GDM1 (cell line): Measurements from ENCODE around the gene DENND4A.
"Not testable (repeated sequence)": the region's sequence is repeated elsewhere in the genome, so short reads cannot be mapped to it uniquely, and the experiment has no call there.

Source experiments
- DNase-seq: peaks from one replicate; lab custom pipeline; 2025; lab: John Stamatoyannopoulos, UW

Gene DENND4A

DNA sequence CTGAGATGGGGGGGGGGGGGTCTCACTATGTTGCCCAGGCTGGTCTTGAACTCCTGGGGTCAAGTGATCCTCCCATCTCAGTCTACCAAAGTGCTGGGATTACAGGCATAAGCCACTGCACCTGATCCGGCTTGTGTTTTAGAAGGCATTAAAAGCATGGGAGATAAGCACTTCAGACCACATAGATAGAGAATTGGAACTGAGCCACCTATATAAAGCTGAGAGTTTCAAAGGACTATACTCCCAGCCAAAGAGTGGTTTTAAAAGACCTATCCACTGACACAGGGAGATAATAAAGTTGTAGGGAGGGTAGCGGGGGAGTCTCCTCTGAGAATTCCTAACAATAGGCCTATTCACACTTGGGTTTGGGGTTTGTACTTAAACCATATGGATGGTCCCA is 34.8 kb downstream of the DENND4A start:
- no peak for DNase-seq

DNA sequence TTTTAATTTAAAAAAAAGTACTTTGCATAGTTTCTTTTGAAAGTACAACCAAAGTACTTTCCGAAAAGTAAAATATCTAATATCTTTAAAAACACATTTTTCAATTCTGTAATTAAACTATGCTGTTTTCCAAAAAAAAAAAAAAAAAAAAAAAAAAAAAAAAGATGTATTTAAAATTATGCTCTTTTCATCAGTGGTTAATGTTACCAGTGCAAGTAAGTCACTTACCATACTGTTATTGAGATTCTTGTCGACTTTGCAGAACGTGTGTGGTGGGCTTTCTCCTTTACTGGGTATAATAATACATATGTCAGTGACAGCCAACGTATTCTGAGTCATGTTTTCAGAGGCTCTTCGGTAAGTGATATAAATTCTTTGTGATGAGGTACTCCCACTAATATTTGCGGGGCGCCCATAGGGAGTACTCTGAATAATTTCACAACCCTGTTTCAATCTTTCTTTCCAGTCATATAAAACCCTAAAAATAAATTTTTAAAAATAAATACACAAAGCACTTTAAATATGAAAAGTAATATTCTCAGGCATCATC is 39.9 kb downstream of the DENND4A start:
- no peak for DNase-seq

DNA sequence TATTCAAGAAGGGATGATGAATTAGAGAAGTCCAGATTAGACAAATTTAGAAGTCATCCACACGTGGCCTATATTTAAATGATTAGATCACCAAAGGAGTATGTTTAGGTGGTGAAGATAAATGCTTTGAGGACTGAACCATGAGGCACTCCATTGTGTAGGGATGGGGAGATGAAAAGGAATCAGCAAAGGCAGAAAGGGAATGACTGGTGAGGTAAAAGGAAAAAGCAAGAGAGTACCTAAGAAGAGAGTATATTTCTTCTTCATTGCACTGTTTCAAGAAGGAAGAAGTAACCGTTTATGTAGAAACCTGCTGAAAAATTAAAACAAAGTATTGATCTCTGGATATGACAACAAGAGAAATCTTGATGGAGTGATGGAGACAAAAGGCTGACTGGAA is 40.7 kb downstream of the DENND4A start:
- DNase-seq: no peak

DNA sequence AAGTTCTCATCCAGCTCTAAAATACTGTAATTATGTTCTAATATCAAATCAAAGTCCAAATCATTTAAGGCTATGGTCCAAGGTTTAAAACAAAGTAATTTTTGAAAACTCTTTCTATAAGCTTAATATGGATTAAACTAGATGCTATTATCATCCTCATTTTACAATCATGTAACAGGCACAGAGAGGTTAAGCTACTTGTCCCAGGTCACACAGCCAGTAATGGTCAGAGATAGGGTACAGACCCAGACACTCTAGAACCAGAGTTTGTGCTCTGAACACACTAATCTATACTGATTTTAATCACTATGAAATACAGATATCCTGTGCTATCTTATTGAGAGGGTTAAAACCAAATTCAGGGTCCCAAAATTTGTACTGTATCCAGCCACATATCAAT is 44.8 kb downstream of the DENND4A start:
- DNase-seq: no peak

DNA sequence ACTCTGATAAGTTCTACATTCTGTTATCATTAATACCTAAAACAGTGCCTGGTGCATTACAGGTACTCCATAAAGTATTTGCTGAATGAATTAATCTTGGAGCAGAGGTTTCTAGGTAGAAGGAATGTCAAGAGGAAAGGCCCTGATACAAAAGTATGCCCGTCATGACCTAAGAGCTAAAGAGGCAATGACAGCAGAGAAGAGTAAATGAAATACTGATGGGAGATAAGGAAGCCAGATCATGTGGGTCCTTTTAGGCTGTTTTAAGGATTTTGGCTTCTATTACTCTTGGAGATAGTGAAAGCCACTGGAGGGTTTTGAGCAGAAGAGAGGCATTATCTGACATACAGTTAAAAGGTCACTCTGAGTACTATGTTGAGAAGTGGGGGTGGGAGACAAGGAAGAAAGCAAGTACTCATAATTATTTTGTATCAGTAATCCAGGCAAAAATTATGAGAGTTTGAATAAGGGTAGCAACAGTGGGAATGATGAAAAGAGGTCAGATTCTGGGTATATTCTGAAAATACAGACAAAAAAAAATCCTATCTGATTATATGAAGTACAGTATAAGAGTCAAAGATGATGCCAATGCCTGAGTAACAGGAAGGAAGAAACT is 48.3 kb downstream of the DENND4A start:
- DNase-seq: no peak

DNA sequence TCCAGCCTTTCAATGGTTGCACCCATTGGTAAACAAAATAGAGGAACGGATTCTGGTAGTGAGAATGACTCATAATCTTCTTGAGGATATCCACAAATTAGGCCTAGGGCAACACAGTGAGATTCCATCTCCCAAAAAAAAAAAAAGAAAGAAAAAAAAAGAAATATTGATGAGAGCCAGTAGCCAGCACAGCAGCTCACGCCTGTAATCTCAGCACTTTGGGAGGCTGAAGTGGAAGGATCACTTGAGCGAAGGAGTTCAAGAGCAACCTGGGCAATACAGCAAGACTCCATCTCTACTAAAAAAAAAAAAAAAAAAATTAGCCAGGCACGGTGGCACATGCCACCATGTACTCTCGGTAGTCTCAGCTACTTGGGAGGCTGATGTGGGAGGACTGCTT is 51.9 kb downstream of the DENND4A start:
- DNase-seq: no peak

DNA sequence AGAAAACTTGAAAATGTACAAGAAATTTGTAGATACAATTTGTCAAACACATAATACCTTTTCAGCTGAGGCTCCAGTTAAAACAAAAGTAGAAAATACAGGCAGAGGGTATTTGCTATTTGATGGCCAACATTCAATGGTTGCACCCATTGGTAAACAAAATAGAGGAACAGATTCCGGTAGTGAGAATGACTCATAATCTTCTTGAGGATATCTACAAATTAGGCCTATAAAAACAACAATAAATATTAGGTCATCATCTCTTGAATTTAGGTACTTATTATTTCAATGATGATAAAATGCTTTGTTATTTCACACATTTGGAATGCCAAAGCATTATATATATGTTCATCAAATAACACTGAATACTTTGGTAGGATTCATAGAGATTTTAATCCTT is 53.4 kb downstream of the DENND4A start:
- DNase-seq: no peak

DNA sequence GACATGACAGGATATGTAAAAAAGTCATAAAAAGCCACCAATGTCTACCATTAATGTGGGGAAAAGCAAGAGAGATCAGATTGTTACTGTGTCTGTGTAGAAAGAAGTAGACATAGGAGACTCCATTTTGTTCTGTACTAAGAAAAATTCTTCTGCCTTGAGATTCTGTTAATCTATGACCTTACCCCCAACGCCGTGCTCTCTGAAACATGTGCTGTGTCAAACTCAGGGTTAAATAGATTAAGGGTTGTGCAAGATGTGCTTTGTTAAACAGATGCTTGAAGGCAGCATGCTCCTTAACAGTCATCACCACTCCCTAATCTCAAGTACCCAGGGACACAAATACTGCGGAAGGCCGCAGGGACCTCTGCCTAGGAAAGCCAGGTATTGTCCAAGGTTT is 58.5 kb downstream of the DENND4A start:
- not testable (repeated sequence) for DNase-seq

DNA sequence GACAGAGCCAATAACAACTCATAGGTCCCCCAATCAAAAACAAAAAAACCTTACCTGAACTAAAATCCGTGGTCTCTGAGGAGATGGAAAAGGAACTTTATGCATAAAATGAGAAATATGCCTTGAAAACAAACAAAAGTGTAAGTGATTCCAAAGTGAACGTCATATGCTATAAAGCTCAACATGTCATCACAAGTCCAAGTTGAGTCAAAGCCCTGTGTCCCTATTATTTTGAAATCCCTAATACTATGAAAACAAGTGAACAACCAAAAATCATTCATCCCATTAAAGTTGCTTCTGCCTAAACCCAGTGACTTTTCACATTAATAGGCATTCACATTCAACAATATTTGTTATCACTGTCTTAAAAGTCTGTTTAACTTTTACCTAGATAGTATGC is 59.4 kb downstream of the DENND4A start:
- DNase-seq: no peak

DNA sequence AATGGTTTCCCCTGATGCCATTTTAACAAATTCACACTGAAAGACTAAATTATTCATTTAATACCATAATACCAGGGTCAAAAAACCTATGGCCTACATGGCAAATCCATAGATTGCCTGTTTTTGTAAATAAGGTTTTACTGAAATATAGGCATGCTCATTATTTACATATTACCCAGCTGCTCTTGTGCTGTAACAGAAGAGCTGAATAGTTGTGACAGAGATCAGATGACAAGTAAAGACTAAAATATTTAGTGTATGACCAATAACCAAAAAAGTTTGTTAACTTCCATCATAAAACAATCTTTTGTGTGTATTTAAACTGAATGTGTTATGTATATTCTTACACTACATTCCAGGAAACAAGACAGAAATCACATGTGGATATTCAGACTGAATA is 60.2 kb downstream of the DENND4A start:
- no peak for DNase-seq

DNA sequence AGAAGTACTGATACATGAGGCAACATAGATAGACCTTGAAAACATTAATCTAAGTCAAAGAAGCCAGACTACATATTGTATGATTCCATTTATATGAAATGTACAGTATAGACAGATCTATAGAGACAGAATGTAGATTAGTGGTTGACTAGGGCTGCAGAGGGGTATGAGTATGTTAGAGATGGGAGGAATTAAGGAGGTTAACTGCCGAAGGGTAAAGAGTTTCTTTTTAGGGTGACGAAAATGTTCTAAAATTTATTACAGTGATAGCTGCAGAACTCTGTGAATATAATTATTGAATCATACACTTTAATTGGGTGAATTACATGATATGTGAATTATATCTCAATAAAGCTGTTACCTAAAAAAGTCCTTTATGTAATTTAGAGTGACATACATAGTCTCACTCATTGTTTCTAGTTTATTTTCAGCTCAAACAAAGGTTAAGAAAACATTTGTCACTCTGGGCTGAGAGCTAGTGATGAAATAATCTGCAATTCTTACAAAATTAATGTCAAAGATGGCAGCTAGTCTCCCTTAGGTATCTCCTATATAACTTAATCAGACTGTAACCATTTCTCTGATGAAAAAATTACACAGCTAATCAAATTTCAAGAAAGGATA is 61.4 kb downstream of the DENND4A start:
- no peak for DNase-seq

DNA sequence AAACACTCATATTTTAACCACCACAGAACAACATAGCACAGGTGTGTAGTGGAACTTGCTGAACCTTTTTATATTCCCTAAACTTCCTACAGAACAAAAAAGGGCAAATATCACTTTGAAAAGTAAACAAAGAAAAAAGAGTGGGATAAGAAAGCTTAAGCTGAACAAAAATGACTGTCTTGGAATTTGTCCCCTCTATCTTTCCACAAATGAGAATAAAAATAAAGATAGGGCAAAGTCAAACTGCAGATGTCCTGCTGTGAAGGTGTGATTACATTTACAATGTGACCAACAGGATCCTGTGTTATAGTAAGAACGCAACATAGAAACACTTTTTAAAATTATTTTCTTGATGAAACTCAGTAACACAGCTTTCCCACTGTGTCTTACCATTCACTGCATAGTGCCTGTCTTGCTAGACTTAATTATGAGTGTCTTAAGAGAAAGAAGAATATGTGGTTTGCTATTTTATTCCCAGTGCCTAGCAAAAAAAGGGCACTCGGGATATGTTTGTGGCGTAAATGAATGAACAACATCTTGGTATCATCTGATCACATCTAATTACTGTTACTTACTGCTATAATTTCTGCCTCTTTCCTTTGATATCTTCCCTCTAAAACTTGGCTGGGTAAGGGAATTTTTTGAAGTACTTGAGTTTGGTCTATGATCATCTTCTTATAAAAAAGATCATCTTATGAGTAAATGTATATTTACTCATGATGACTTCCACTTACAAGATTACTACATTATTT is 67.5 kb downstream of the DENND4A start:
- DNase-seq: no peak

DNA sequence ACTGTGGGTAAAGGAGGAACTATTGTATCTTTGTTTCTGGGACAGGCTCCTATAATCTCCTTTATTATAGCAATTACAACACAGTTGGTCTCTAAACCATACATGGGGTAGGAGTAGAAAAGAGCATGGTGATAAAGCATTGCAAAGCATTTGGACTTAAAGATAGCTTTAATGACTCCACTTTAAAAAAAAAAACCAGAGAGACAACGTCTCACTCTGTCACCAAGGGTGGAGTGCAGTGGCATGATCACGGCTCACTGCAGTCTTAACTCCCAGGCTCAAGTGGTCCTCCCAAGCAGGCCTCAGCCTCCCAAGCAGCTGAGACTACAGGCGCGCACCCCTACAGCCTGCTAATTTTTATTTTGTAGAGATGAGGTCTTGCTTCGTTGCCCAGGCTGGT is 68.2 kb downstream of the DENND4A start:
- DNase-seq: no peak

DNA sequence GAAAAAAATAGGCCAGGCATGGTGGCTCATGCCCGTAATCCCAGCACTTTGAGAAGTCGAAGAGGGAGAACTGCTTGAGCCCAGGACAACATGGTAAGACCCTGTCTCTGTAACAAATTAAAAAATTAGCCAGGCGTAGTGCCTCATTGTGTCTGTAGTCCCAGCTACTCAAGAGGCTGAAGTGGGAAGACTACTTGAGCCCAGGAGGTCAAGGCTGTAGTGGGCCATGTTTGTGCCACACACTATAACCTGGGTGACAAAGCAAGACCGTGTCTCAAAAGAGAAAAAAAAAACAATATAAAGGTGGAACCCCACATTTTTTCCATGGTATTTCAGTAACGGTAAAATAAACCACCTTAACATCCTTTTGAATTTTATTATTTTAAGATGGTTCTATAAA is 69.9 kb downstream of the DENND4A start:
- no peak for DNase-seq

DNA sequence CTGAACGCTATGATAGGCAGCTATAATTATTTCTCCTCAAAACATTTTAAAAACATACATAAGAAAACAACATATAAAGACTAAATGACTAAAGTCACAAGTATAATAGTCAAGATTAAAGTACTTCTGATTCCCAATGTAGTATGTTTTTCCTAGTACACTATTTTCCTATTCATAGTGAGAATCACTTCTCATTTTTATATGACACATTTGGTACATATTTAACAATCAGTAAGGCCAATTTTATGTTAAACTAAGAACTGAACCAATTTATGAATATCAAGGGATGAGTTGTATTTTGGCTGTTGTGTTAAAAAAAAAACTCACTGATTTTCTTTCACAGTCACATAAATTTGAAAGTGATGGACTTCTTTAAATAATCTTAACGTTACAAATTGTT is 79.7 kb downstream of the DENND4A start:
- DNase-seq: no peak

DNA sequence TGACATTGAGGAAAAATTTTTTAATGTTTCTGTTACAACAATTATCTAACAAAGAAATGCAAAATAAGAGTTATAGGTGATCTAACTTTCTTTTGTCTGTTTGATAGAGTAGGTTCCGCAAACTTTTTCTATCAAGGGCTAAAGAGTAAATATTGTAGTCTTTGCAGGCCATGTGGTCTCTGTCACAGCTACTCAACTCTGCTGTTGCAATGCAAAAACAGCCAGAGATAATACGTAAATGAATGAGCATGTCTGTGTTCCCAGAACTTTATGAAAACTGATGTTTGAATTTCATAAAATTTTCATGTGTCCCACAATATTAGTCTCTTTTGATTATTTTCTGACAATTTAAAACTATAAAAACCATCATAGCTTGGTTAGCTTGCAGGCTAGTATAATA is 97.0 kb downstream of the DENND4A start:
- no peak for DNase-seq

DNA sequence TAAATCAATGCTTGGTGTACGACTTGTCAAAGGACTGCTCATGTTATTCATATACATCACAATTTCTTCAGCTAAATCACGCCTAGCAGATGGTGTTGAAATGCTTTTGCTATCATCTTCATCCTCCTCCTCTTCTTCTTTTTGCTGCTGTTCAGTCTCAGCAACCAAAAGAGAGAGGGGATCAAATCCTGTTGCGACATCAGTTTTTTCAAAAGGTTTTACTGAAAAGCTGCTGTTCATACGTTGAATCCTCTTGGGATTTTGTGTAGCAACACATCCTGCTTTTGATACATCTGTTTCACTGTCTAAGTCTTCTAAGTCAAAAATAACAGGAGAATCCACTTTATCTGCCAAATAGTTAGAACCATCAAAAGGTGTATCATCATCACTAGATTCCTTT is 101.3 kb downstream of the DENND4A start:
- no peak for DNase-seq

DNA sequence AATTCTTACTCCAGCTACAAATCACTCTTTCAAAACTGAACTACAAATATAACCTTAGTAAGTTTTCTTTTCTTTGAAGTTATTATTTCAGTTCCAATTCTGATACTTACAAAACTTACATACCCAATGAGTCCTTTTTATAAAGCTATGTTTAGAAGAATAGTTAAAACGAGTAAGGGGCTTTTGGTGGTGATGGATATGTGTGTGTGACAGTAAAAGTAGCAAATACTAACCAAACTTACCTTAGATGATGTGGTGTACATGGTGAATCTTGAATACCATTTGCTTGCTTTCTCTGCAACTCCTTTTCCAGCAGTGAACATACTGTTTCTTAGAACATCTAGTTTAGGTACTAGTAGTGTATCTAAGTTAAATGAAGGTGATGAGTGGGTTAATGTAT is 101.9 kb downstream of the DENND4A start:
- DNase-seq: no peak

DNA sequence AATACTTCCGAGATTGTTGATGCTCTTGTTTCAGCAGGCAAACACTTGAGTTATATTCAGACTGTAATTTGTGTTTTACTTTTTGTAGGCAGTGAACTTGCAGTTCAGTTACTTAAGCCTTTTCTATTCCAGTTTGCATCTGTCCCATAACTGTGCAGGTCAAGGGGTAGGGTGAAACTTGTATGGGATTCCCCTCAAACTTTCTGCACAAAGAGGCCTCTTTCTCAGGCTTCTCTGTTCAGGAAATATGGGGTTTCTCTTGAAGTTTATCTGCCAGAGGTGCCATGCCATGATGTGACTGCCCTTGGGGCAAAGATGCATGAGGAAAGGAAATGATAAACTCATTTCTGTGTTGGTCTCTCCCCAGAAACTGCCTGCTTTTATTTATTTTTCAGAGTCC is 103.6 kb downstream of the DENND4A start:
- no peak for DNase-seq

DNA sequence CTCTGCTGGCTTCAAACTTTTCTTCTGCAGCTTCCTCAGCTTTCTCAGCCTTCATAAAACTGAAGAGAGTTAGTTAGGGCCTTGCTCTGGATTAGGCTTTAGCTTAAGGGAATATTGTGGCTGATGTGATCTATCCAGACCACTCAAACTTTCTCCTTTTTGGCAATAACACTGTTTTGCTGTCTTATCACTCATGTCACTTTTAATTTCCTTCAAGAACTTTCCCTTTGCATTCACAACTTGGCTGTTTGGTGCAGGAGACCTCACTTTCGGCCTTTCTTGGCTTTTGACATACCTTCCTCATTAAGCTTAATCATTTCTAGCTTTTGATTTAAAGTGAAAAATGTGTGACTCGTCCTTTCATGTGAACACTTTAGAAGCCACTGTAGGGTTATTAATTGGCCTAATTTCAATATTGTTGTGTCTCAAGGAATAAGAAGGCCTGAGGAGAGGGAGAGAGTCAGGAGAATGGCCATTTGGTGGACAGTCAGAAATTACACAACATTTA is 109.6 kb downstream of the DENND4A start:
- DNase-seq: no peak

DNA sequence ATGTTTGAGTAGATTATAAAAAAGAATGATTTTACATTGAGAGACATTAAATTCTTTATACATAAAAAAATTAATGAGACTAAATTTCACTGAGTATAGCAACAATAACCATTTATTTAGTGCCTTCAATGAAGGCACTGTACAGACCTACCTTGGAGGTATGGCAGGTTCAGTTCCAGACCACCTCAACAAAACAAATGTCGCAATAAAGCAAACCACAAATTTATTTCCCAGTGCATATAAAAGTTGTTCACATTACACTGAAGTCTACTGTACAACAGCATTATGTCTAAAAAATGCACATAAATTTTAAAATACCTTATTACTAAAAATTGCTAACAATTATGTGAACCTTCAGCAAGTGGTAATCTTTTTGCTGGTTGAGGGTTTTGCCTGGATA is 111.5 kb downstream of the DENND4A start:
- DNase-seq: no peak

DNA sequence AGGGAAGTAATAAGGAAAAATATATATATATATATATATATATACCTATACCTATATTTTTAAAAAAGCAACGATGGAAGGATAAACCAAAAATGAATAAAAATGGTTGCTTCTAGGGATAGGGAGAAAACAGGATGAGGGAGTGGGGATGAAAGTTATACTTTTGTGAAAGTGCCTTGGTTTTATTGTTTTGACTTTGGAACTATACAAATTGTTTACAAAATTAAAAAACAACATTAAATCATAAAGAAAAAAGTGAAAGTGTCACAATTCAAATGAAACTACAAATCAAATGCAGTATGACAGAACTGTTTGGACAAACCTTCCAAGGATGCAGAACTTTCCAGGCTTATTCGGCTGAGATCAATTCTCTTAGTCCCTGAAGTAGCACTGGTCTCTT is 116.0 kb downstream of the DENND4A start:
- DNase-seq: no peak

DNA sequence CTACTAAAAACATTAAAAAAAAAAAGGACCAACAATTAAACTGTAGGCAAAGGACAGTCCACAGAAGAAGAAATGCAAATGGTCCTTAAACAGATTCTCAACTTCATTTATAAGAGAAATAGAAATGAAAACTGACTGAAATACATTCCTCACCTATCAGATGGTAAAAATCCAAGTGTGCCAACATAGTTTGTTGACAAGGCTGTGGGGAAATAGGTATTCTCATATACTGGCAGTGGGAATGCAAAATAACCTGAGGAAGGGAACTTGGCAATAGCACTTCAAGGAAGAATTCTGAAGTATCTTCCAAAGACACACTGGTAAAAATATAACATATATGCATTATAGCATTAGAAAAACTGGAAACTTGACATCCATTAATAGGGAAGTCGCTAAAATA is 116.5 kb downstream of the DENND4A start:
- DNase-seq: no peak
